ENCODE data around the gene RNF212. TPM values are rescaled to one million over a fixed set of nuclear protein-coding genes. Genes with fewer than 3 reads are reported as not detected.

RNF212 gene
- total RNA-seq, 4 donors from 2014 or later: 4.5 to 6.6 (median 5.4) TPM; not detected in 1

- DNase-seq: peak in 1 of 3 donors; percentile 23
- Histone ChIP-seq H3K36me3 (no peaks in the 10 kb centered on the region), H3K27ac (no peak overlapping the region), H3K27me3 (no peaks in the 10 kb centered on the region), H3K4me3 (no peak overlapping the region), H3K4me1 (peaks cover 0 to 6% (median 0%) of the 10 kb centered on the region in 4 donors), H3K9me3 (no peaks in the 10 kb centered on the region)
- TF ChIP-seq CTCF (IDR thresholded peaks at IDR 0.05) (no peak), POLR2A (IDR thresholded peaks at IDR 0.05) (no peak)
Observed at GRCh38 chr4:1078490-1078889, 34.9 kb downstream of the RNF212 start.

- Histone ChIP-seq H3K4me3 (no peak overlapping the region), H3K27me3 (no peaks in the 10 kb centered on the region), H3K9me3 (no peaks in the 10 kb centered on the region), H3K4me1 (peaks cover 0 to 6% (median 0%) of the 10 kb centered on the region in 4 donors), H3K36me3 (no peaks in the 10 kb centered on the region), H3K27ac (no peak overlapping the region)
- peak in 1 of 3 donors; percentile 34 for DNase-seq
- no peak for TF ChIP-seq POLR2A (IDR thresholded peaks at IDR 0.05)
- no peak for TF ChIP-seq CTCF (IDR thresholded peaks at IDR 0.05)
Observed at GRCh38 chr4:1077711-1078477, 35.5 kb downstream of the RNF212 start.

- Histone ChIP-seq H3K9me3 (no peaks in the 10 kb centered on the region), H3K36me3 (no peaks in the 10 kb centered on the region), H3K27me3 (no peaks in the 10 kb centered on the region), H3K4me1 (peaks cover 0 to 3% (median 0%) of the 10 kb centered on the region in 4 donors), H3K4me3 (no peak overlapping the region), H3K27ac (no peak overlapping the region)
- no peak for TF ChIP-seq POLR2A (IDR thresholded peaks at IDR 0.05)
- TF ChIP-seq CTCF (IDR thresholded peaks at IDR 0.05): no peak
- DNase-seq: no peak
Observed at GRCh38 chr4:1075809-1076699, 37.3 kb downstream of the RNF212 start.

- no peak overlapping the region for H3K27ac ChIP-seq
- no peaks in the 10 kb centered on the region for H3K9me3 ChIP-seq
- no peak overlapping the region for H3K4me3 ChIP-seq
- no peak for DNase-seq
- no peaks in the 10 kb centered on the region for H3K36me3 ChIP-seq
- H3K4me1 ChIP-seq: peaks cover 0 to 3% (median 0%) of the 10 kb centered on the region in 4 donors
- no peak for TF ChIP-seq CTCF (IDR thresholded peaks at IDR 0.05)
- TF ChIP-seq POLR2A (IDR thresholded peaks at IDR 0.05): no peak
- no peaks in the 10 kb centered on the region for H3K27me3 ChIP-seq
Observed at GRCh38 chr4:1075225-1075624, 38.1 kb downstream of the RNF212 start.

- TF ChIP-seq CTCF (IDR thresholded peaks at IDR 0.05) (no peak), POLR2A (IDR thresholded peaks at IDR 0.05) (no peak)
- H3K27ac ChIP-seq: no peak overlapping the region
- peaks cover 0 to 3% (median 0%) of the 10 kb centered on the region in 4 donors for H3K4me1 ChIP-seq
- no peaks in the 10 kb centered on the region for H3K27me3 ChIP-seq
- no peak overlapping the region for H3K4me3 ChIP-seq
- no peaks in the 10 kb centered on the region for H3K36me3 ChIP-seq
- DNase-seq: no peak
- no peaks in the 10 kb centered on the region for H3K9me3 ChIP-seq
Observed at GRCh38 chr4:1074077-1074476, 39.3 kb downstream of the RNF212 start.
